ENCODE data around the gene KIRREL3. TPM values are rescaled to one million over a fixed set of nuclear protein-coding genes. Genes with fewer than 3 reads are reported as not detected.

The KIRREL3 gene
- polyA plus RNA-seq, 1 of the 3 experiments (the other 2 are of a cell fraction), result 3.7 TPM

DNA sequence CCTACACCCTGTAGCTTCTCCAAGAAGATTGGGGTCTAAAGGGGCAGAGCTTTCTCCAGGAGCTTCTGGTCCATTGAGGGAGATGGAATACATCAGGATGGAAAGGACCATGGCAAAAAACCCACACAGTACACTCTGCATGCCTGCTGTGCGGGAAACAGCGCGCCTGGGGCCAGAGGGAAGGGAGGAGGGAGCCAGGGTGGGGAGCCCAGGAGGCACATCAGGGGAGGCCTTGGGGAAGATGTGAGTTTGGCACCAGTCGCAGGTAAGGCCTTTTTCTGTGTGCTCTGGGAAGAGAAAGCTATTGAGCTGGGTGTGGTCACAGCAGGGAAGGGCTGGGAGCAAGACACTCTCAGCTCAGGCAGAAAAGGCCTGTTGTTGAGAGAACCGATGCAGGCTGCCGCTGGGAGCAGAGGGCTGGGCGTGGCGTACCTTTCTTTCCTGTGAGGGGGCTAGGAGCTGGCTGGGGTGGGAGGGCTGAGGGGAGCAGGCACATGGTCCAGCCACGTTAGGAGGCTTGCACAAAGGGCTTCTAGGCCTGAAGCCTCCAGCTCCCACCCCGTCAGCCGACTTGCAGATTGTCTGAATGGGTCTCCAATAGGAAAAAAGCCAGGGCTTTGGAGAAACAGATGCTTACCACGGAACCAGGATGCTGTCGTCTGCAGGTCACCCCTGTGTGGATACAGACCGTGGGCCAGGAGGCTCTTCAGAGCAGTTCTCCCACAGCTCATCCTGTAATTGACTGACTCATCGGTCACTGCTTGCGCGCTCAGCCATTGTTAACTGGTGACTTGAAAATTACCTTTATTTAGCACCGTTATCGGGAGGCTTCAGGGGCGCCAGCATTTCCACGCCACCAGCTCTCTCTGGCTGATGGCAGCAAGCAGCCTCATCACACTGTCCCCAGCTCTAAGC is 407.8 kb downstream of the KIRREL3 start:
- 88% methylated on average over 21 of the region's 21 CpGs for WGBS (ENCODE audit: low lambda C conversion rate)
- TF ChIP-seq GABPA (IDR thresholded peaks at IDR 0.05; ENCODE audit: low read depth), result no peak
- TF ChIP-seq, protein P1, sequence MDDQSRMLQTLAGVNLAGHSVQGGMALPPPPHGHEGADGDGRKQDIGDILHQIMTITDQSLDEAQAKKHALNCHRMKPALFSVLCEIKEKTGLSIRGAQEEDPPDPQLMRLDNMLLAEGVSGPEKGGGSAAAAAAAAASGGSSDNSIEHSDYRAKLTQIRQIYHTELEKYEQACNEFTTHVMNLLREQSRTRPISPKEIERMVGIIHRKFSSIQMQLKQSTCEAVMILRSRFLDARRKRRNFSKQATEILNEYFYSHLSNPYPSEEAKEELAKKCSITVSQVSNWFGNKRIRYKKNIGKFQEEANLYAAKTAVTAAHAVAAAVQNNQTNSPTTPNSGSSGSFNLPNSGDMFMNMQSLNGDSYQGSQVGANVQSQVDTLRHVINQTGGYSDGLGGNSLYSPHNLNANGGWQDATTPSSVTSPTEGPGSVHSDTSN (IDR thresholded peaks at IDR 0.05), result no peak
- TF ChIP-seq SMC3 (IDR thresholded peaks at IDR 0.05; ENCODE audit: low read depth, low read length), result no peak
- no peak for TF ChIP-seq EZH2phosphoT487 (IDR thresholded peaks at IDR 0.05; ENCODE audit: borderline replicate concordance, low read depth)
- TF ChIP-seq, protein P2, sequence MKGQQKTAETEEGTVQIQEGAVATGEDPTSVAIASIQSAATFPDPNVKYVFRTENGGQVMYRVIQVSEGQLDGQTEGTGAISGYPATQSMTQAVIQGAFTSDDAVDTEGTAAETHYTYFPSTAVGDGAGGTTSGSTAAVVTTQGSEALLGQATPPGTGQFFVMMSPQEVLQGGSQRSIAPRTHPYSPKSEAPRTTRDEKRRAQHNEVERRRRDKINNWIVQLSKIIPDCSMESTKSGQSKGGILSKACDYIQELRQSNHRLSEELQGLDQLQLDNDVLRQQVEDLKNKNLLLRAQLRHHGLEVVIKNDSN (IDR thresholded peaks at IDR 0.05; ENCODE audit: borderline replicate concordance, low read depth), result no peak
- TF ChIP-seq FOSL2 (IDR thresholded peaks at IDR 0.05; ENCODE audit: borderline replicate concordance, low read depth), result no peak
- TF ChIP-seq, protein P3, sequence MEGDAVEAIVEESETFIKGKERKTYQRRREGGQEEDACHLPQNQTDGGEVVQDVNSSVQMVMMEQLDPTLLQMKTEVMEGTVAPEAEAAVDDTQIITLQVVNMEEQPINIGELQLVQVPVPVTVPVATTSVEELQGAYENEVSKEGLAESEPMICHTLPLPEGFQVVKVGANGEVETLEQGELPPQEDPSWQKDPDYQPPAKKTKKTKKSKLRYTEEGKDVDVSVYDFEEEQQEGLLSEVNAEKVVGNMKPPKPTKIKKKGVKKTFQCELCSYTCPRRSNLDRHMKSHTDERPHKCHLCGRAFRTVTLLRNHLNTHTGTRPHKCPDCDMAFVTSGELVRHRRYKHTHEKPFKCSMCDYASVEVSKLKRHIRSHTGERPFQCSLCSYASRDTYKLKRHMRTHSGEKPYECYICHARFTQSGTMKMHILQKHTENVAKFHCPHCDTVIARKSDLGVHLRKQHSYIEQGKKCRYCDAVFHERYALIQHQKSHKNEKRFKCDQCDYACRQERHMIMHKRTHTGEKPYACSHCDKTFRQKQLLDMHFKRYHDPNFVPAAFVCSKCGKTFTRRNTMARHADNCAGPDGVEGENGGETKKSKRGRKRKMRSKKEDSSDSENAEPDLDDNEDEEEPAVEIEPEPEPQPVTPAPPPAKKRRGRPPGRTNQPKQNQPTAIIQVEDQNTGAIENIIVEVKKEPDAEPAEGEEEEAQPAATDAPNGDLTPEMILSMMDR (IDR thresholded peaks at IDR 0.05), result no peak
- no peak for TF ChIP-seq CHD2 (IDR thresholded peaks at IDR 0.05; ENCODE audit: low read length, partially characterized antibody)
- no peak for TF ChIP-seq RXRA (IDR thresholded peaks at IDR 0.05; ENCODE audit: borderline replicate concordance, low read depth)
- TF ChIP-seq, protein P4, sequence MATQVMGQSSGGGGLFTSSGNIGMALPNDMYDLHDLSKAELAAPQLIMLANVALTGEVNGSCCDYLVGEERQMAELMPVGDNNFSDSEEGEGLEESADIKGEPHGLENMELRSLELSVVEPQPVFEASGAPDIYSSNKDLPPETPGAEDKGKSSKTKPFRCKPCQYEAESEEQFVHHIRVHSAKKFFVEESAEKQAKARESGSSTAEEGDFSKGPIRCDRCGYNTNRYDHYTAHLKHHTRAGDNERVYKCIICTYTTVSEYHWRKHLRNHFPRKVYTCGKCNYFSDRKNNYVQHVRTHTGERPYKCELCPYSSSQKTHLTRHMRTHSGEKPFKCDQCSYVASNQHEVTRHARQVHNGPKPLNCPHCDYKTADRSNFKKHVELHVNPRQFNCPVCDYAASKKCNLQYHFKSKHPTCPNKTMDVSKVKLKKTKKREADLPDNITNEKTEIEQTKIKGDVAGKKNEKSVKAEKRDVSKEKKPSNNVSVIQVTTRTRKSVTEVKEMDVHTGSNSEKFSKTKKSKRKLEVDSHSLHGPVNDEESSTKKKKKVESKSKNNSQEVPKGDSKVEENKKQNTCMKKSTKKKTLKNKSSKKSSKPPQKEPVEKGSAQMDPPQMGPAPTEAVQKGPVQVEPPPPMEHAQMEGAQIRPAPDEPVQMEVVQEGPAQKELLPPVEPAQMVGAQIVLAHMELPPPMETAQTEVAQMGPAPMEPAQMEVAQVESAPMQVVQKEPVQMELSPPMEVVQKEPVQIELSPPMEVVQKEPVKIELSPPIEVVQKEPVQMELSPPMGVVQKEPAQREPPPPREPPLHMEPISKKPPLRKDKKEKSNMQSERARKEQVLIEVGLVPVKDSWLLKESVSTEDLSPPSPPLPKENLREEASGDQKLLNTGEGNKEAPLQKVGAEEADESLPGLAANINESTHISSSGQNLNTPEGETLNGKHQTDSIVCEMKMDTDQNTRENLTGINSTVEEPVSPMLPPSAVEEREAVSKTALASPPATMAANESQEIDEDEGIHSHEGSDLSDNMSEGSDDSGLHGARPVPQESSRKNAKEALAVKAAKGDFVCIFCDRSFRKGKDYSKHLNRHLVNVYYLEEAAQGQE (IDR thresholded peaks at IDR 0.05; ENCODE audit: low read depth, low read length), result no peak
- no peak for TF ChIP-seq GATA2 (CRISPR knock-in tag; IDR thresholded peaks at IDR 0.05)
- no peak for TF ChIP-seq NFIC (IDR thresholded peaks at IDR 0.05; ENCODE audit: borderline replicate concordance)
- TF ChIP-seq RFX5 (IDR thresholded peaks at IDR 0.05; ENCODE audit: low read length), result no peak
- H3K9me3 ChIP-seq, result no peaks in the 10 kb centered on the region
- H3K9ac ChIP-seq, result no peak overlapping the region
- no peaks in the 10 kb centered on the region for H3F3A ChIP-seq (replicated peaks; ENCODE audit: insufficient read depth)
- POLR2A ChIA-PET, result no interaction called here
- no peak overlapping the region for H3K4me2 ChIP-seq
- CTCF ChIA-PET, result interaction anchor here (2.7 to 11.8 kb wide), 3 partner anchors 15 to 112 kb away, joined by 9 to 77 read pairs (median 17); no protein-coding TSS in a partner anchor
- H4K20me1 ChIP-seq (ENCODE audit: insufficient read depth), result no peaks in the 10 kb centered on the region
- no peaks in the 10 kb centered on the region for H3K9me2 ChIP-seq
- DNase-seq, result no peak
- H3K27ac ChIP-seq (ENCODE audit: low read depth in 2 of 2, low read length in 1 of 2), result no peak overlapping the region
- H3K4me3 ChIP-seq (ENCODE audit: low read depth in 2 of 2, low read length in 1 of 2), result no peak overlapping the region
- H3K4me1 ChIP-seq (ENCODE audit: control insufficient read depth in 1 of 2, insufficient read depth in 2 of 2, low read depth in 1 of 2, low read length in 1 of 2), result peaks cover 0 to 8% of the 10 kb centered on the region in 2 experiments; a peak in 1 of 4 replicates
- no peaks in the 10 kb centered on the region for H3K36me3 ChIP-seq (replicated peaks in 1 of 2; ENCODE audit: control insufficient read depth in 1 of 2, insufficient read depth in 2 of 2, low read length in 1 of 2)
- H3K79me2 ChIP-seq (ENCODE audit: insufficient read depth), result no peaks in the 10 kb centered on the region
- H3K27me3 ChIP-seq (ENCODE audit: insufficient read depth), result no peaks in the 10 kb centered on the region
- H2AFZ ChIP-seq (ENCODE audit: low read depth), result no peak overlapping the region

All from SK-N-SH (cell line).